ENCODE data around the gene GPX3. TPM values are rescaled to one million over a fixed set of nuclear protein-coding genes. Genes with fewer than 3 reads are reported as not detected.

The GPX3 gene
- total RNA-seq, 4 donors from 2014 or later: 399 to 695 (median 446) TPM

DNA sequence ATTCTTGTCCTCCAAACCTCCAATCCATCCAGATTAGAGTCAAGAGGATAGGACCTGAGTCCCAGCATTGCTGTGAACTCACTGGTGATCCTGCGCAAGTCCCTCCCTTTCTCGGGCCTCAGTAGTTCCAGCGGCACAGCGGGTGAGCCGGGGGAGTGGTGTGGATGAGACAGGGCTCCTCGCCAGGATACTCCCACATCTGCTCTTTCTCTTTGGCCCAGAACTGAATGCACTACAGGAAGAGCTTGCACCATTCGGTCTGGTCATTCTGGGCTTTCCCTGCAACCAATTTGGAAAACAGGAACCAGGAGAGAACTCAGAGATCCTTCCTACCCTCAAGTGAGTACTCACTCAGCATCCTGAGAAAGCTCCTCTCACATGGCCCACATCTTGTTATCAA, 6.3 kb downstream of the GPX3 start:
- TF ChIP-seq, protein P1, sequence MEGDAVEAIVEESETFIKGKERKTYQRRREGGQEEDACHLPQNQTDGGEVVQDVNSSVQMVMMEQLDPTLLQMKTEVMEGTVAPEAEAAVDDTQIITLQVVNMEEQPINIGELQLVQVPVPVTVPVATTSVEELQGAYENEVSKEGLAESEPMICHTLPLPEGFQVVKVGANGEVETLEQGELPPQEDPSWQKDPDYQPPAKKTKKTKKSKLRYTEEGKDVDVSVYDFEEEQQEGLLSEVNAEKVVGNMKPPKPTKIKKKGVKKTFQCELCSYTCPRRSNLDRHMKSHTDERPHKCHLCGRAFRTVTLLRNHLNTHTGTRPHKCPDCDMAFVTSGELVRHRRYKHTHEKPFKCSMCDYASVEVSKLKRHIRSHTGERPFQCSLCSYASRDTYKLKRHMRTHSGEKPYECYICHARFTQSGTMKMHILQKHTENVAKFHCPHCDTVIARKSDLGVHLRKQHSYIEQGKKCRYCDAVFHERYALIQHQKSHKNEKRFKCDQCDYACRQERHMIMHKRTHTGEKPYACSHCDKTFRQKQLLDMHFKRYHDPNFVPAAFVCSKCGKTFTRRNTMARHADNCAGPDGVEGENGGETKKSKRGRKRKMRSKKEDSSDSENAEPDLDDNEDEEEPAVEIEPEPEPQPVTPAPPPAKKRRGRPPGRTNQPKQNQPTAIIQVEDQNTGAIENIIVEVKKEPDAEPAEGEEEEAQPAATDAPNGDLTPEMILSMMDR (IDR thresholded peaks at IDR 0.05): no peak
- intact Hi-C loops (cut with DNase I; ENCODE audit: low total_unique reads): no loop called here
- no peak for DNase-seq (ENCODE audit: low spot score in 2 of 2)
- WGBS, 2 donors: 53 to 79% methylated on average over 7 of the region's 7 CpGs
- no peak overlapping the region for H3K4me3 ChIP-seq (ENCODE audit: low read depth, poor library complexity, severe bottlenecking)

- TF ChIP-seq, protein P1 (IDR thresholded peaks at IDR 0.05): no peak
- TF ChIP-seq POLR2A (IDR thresholded peaks at IDR 0.05): no peak
- intact Hi-C loops (cut with DNase I; ENCODE audit: low total_unique reads): no loop called here
- WGBS, 2 donors: 93% methylated on average over 11 of the region's 11 CpGs
- no peak overlapping the region for H3K4me3 ChIP-seq (ENCODE audit: low read depth, poor library complexity, severe bottlenecking)
- no peak for DNase-seq (ENCODE audit: low spot score in 2 of 2)
Observed at GRCh38 chr5:151027961-151028479, 7.6 kb downstream of the GPX3 start.

GRCh38 chr5:151028717-151029116, 8.3 kb downstream of the GPX3 start:
- WGBS, 2 donors: 97 to 98% methylated on average over 7 to 8 of the region's 8 CpGs
- intact Hi-C loops (cut with DNase I; ENCODE audit: low total_unique reads): no loop called here
- no peak overlapping the region for H3K4me3 ChIP-seq (ENCODE audit: low read depth, poor library complexity, severe bottlenecking)
- DNase-seq (ENCODE audit: low spot score in 2 of 2): no peak
- TF ChIP-seq, protein P1 (IDR thresholded peaks at IDR 0.05): no peak
- no peak for TF ChIP-seq POLR2A (IDR thresholded peaks at IDR 0.05)

- no peak for DNase-seq (ENCODE audit: low spot score in 2 of 2)
- 96 to 97% methylated on average over 9 of the region's 9 CpGs for WGBS, 2 donors
- intact Hi-C loops (cut with DNase I; ENCODE audit: low total_unique reads): no loop called here
- TF ChIP-seq, protein P1 (IDR thresholded peaks at IDR 0.05): no peak
- no peak for TF ChIP-seq POLR2A (IDR thresholded peaks at IDR 0.05)
- H3K4me3 ChIP-seq (ENCODE audit: low read depth, poor library complexity, severe bottlenecking): no peak overlapping the region
Observed at GRCh38 chr5:151029179-151030055, 9.0 kb downstream of the GPX3 start.

GRCh38 chr5:151030056-151030336, 9.6 kb downstream of the GPX3 start:
- 88% methylated on average over 5 of the region's 5 CpGs for WGBS, 2 donors
- intact Hi-C loops (cut with DNase I; ENCODE audit: low total_unique reads): no loop called here
- no peak for DNase-seq (ENCODE audit: low spot score in 2 of 2)
- no peak for TF ChIP-seq POLR2A (IDR thresholded peaks at IDR 0.05)
- TF ChIP-seq, protein P1 (IDR thresholded peaks at IDR 0.05): no peak
- H3K4me3 ChIP-seq (ENCODE audit: low read depth, poor library complexity, severe bottlenecking): no peak overlapping the region
